GM23248 (cell line): ENCODE results near the gene SPR.

Experiments used
- EZH2 ChIP-seq: fragments of 200-600 bp; sonication (generic); IDR thresholded peaks from 2 replicates; pipeline ENCODE4 v1.6.1; 2018; ENCODE audit warnings: antibody characterized with exemption, mild to moderate bottlenecking; ENCODE audit not compliant: insufficient read depth, poor library complexity, severe bottlenecking
- EZH2phosphoT487 ChIP-seq: fragments of 200-600 bp; sonication (generic); IDR thresholded peaks from 2 replicates; pipeline ENCODE4 v1.6.1; 2018; ENCODE audit warnings: antibody characterized with exemption, moderate library complexity, mild to moderate bottlenecking, low read depth; ENCODE audit not compliant: insufficient read depth

GRCh38 chr2:72900191-72900825 is 13.1 kb downstream of the SPR start:
- TF ChIP-seq EZH2phosphoT487 (no peak), EZH2 (no peak)
